GM10266 (cell line): ENCODE results near the gene BTNL2.

Source experiments
- DNase-seq: peaks from one replicate; pipeline ENCODE4 v3.0.0; 2012; ENCODE audit errors: extremely low spot score
- CTCF ChIP-seq: IDR thresholded peaks from 2 replicates; pipeline ENCODE4 v1.5.1; 2012; ENCODE audit warnings: mild to moderate bottlenecking, low read depth; ENCODE audit not compliant: control insufficient read depth, insufficient read depth; ENCODE audit errors: missing control alignments

BTNL2 gene

GRCh38 chr6:32406857-32407256 lies at the start of gene BTNL2:
Gene BTNL2, minus strand, starts transcription at chr6:32407181. Its CDS starts 58 bp downstream, at chr6:32407123.
- no peak for DNase-seq
- TF ChIP-seq CTCF, result no peak

- DNase-seq, result no peak
- TF ChIP-seq CTCF, result no peak
Measured at GRCh38 chr6:32449088-32449736, 42.2 kb upstream of the BTNL2 start.

GRCh38 chr6:32447932-32448331 lies 41.0 kb upstream of the BTNL2 start:
- no peak for TF ChIP-seq CTCF
- DNase-seq, result no peak

GRCh38 chr6:32445321-32445854 lies 38.4 kb upstream of the BTNL2 start:
- no peak for DNase-seq
- TF ChIP-seq CTCF, result no peak

- no peak for TF ChIP-seq CTCF
- no peak for DNase-seq
Measured at GRCh38 chr6:32444433-32444832, 37.5 kb upstream of the BTNL2 start.

GRCh38 chr6:32442977-32443552 lies 36.1 kb upstream of the BTNL2 start:
- TF ChIP-seq CTCF, result no peak
- no peak for DNase-seq

GRCh38 chr6:32442243-32442667 lies 35.3 kb upstream of the BTNL2 start:
- TF ChIP-seq CTCF, result no peak
- DNase-seq, result no peak
